GM18867 (cell line): ENCODE measurements around the gene ZNF177.
"Not testable (repeated sequence)": the region's sequence is repeated elsewhere in the genome, so short reads cannot be mapped to it uniquely, and the experiment has no call there.

Source experiments
- ATAC-seq: cut with Tn5 transposase; IDR thresholded peaks from one replicate; pipeline ENCODE4 v1.9.1; 2021; ENCODE audit warnings: mild to moderate bottlenecking, moderate library complexity; ENCODE audit not compliant: unreplicated experiment

ZNF177 gene

GRCh38 chr19:9362905-9363304, at the start of gene ZNF177:
Gene ZNF177, plus strand, starts transcription at chr19:9363013. Its CDS starts 15,299 bp downstream, at chr19:9378312.
- ATAC-seq = no peak

- ATAC-seq = no peak
Observed at GRCh38 chr19:9313756-9314155, 49.1 kb upstream of the ZNF177 start.

GRCh38 chr19:9321338-9321737, 41.5 kb upstream of the ZNF177 start:
- ATAC-seq = no peak

GRCh38 chr19:9321756-9322155, 41.1 kb upstream of the ZNF177 start:
- not testable (repeated sequence) for ATAC-seq

GRCh38 chr19:9322201-9322600, 40.6 kb upstream of the ZNF177 start:
- not testable (repeated sequence) for ATAC-seq

- peak; percentile 32 for ATAC-seq
Observed at GRCh38 chr19:9323557-9323918, 39.3 kb upstream of the ZNF177 start.

- peak; percentile 95 for ATAC-seq
Observed at GRCh38 chr19:9323919-9324583, 38.8 kb upstream of the ZNF177 start, which contains the start of gene ZNF559. Gene ZNF559, plus strand, starts transcription at chr19:9324179. Its CDS starts 14,371 bp downstream, at chr19:9338550.

GRCh38 chr19:9324584-9324962, 38.2 kb upstream of the ZNF177 start:
- ATAC-seq = no peak

GRCh38 chr19:9329999-9330398, 32.8 kb upstream of the ZNF177 start:
- ATAC-seq = no peak

GRCh38 chr19:9342610-9343304, 20.1 kb upstream of the ZNF177 start:
- no peak for ATAC-seq

- no peak for ATAC-seq
Observed at GRCh38 chr19:9345005-9345404, 17.8 kb upstream of the ZNF177 start.

GRCh38 chr19:9348253-9348652, 14.6 kb upstream of the ZNF177 start:
- no peak for ATAC-seq

- no peak for ATAC-seq
Observed at GRCh38 chr19:9348671-9349070, 14.1 kb upstream of the ZNF177 start.

GRCh38 chr19:9352505-9352904, 10.3 kb upstream of the ZNF177 start:
- no peak for ATAC-seq

GRCh38 chr19:9353011-9353410, 9.8 kb upstream of the ZNF177 start:
- no peak for ATAC-seq

GRCh38 chr19:9354651-9355050, 8.2 kb upstream of the ZNF177 start:
- no peak for ATAC-seq

- ATAC-seq = no peak
Observed at GRCh38 chr19:9370738-9371619, 8.2 kb downstream of the ZNF177 start.

- no peak for ATAC-seq
Observed at GRCh38 chr19:9381361-9381785, 18.6 kb downstream of the ZNF177 start.

- ATAC-seq = no peak
Observed at GRCh38 chr19:9406798-9407352, 44.1 kb downstream of the ZNF177 start.

GRCh38 chr19:9407827-9408226, 45.0 kb downstream of the ZNF177 start:
- ATAC-seq = no peak
